Gastroesophageal sphincter (tissue), 3 donors: ENCODE results near the gene ACAP1.

Experiments used
- CTCF ChIP-seq, 4 experiments: fragments of 200-600 bp in 2 of 4; fragments of 450-650 bp in 2 of 4; sonication (generic) in 1 of 4; IDR thresholded peaks; one replicate each; pipeline ENCODE4 v1.5.1; 2017 to 2019; ENCODE audit warnings: antibody characterized with exemption in 4 of 4, mild to moderate bottlenecking in 2 of 4, moderate library complexity in 2 of 4
- POLR2AphosphoS5 ChIP-seq: sonication (generic); formaldehyde crosslinking; IDR thresholded peaks from one replicate; pipeline ENCODE4 v1.6.1; 2017; ENCODE audit warnings: antibody characterized with exemption

DNA sequence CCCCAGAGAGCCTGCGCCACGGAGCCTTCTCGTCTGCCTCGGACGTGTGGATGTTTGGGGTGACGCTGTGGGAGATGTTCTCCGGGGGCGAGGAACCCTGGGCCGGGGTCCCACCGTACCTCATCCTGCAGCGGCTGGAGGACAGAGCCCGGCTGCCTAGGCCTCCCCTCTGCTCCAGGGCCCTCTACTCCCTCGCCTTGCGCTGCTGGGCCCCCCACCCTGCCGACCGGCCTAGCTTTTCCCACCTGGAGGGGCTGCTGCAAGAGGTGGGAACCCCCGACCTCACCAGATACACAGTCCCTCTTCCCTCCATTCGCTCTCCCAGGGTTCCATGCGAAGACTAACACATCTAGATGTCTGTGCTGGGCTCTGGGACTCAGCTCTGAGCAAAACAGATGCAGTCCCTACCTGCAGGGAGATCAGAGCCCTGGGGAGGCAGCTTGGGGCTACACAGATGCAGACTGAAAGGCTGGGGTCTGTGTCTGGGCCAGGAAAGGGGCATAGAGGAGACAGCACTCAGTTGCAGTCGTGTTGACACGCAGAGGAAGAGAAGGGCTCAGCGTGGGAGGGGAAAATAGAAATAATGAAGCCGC is 48.3 kb downstream of the ACAP1 start:
- TF ChIP-seq CTCF (IDR thresholded peaks at IDR 0.05) (no peak), POLR2AphosphoS5 (no peak)
